GM19467 (cell line): ENCODE measurements around the gene FSD2.
A peak's percentile ranks its signal among the peaks of the same experiment; 100 is the strongest.
"Not testable (repeated sequence)": the region's sequence is repeated elsewhere in the genome, so short reads cannot be mapped to it uniquely, and the experiment has no call there.

Experiments used
- ATAC-seq: cut with Tn5 transposase; IDR thresholded peaks from one replicate; pipeline ENCODE4 v1.9.1; 2021; ENCODE audit warnings: mild to moderate bottlenecking, moderate library complexity; ENCODE audit not compliant: unreplicated experiment

The FSD2 gene

GRCh38 chr15:82830427-82831173 is 24.7 kb upstream of the FSD2 start:
- ATAC-seq, result no peak

GRCh38 chr15:82829234-82829633 is 23.4 kb upstream of the FSD2 start:
- ATAC-seq, result no peak

DNA sequence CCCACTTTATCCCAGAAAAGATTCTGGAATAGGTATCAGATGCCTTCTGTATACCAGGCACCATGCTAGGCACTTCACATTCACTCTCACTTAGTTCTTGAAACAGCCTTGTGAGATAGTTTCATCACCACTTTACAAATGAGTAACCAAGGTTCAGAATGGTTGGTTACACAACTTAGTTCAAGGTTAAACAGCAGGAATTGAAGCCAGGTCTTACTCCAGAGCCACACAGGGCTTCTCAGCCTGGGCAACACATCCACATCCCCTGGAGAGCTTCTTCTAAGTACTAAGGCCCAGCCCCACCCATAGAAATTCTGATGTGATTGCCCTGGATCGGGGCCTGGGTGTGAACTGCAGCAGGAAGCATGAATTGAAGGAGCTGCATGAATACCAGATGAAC is 22.2 kb upstream of the FSD2 start:
- ATAC-seq, result no peak

DNA sequence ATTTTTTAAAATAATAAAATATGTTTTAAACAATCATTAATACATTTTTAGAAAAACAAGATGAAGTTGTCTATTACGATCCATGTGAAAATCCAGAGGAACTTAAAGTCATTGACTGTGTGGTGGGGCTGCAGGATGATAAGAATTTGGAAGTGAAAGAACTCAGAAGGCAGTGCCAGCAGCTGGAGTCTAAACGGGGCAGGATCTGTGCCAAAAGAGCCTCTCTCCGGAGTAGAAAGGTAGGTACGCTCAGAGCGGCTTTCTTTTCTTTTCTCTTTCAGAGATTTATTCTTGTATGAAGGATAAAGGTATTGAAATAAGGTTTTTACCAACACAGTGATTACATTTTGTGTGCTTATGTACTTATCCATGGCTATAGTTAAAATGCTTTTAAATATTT is 17.2 kb upstream of the FSD2 start:
- ATAC-seq, result no peak

- not testable (repeated sequence) for ATAC-seq
These were observed 16.0 kb upstream of the FSD2 start for GRCh38 chr15:82821851-82822250.

GRCh38 chr15:82821396-82821795 is 15.5 kb upstream of the FSD2 start:
- ATAC-seq, result not testable (repeated sequence)

GRCh38 chr15:82820128-82820527 is 14.3 kb upstream of the FSD2 start:
- ATAC-seq, result no peak

- no peak for ATAC-seq
These were observed 7.1 kb upstream of the FSD2 start for GRCh38 chr15:82812994-82813393.

DNA sequence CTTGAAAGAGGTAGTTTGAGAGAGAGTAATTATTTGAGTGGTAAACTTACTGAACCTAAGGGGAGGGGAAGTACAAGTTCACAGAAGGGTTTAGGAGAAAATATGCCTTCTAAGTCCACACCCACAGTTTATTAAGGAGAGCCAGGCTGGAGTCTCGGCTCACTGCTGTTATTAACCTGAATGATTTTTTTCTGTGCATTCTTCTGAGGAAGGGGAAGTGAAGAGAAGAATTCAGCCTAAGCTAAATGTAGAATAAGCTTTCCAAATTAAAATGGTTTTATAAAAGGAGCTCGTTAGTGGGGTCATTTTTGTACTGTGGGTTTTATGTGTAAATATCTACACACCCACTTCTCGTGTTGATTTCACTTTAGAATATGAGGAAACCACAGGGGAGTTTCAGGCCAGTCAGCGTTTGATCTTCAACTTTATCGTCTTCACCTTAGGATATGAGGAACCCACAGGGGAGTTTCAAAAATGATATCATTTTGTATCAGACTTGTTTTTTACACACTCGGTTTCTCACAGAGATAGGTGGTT is 5.1 kb upstream of the FSD2 start:
- ATAC-seq, result no peak

GRCh38 chr15:82810061-82810889 is 4.4 kb upstream of the FSD2 start:
- peak; percentile 13 for ATAC-seq

- ATAC-seq, result peak; percentile 81
These were observed 3.6 kb upstream of the FSD2 start, which contains the start of gene WHAMM for GRCh38 chr15:82809308-82810060. TSS of gene WHAMM (plus strand) at chr15:82809628. CDS start at chr15:82809727, 99 bp downstream.

- no peak for ATAC-seq
These were observed 2.8 kb upstream of the FSD2 start for GRCh38 chr15:82808634-82809041.

DNA sequence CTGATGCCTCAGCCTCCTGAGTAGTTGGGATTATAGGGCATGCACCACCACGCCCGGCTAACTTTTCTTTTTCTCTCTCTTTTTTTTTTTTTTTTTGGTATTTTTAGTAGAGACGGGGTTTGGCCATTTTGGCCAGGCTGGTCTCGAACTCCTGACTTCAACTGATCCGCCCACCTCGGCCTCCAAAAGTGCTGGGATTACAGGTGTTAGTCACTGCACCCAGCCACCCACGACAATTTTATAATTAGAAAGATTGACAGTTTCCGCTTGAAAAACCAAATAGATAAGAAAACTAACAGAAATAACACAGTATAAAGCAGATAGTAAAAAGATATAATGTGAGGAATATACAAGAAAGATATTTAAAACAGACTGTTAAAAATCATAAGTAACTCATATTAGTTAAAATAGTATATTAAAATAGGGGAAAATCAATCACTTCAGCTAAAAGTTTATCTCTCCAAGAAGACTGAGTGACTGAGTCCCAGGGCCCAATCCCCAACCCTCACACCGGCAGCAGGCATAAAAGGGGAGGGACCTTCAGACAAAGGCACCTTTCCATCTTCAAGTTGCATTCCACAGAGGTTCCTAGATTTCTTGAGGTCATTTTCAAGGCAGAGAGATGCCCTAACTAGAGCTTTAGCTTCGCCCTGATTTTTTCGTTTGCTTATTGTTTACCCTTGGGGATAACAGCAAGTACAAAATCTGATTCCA is 2.2 kb upstream of the FSD2 start:
- no peak for ATAC-seq

DNA sequence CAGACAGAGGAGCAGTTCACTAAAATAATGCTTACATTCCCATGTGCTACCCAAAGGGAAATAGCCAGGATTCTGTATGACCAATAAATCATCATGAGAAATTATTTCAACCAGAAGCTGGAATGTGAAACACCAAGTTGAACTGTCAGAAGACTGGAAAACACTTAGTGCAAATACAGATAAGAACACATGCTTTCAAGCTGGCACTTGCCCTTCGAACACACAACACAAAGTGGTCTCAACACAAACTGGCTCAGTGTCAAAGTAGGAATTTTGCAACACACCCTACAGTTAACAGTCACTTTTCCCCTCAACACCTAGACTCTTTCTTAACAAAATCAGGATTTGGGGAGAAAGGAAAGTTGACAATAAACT is 1.3 kb downstream of the FSD2 start:
- ATAC-seq, result no peak

DNA sequence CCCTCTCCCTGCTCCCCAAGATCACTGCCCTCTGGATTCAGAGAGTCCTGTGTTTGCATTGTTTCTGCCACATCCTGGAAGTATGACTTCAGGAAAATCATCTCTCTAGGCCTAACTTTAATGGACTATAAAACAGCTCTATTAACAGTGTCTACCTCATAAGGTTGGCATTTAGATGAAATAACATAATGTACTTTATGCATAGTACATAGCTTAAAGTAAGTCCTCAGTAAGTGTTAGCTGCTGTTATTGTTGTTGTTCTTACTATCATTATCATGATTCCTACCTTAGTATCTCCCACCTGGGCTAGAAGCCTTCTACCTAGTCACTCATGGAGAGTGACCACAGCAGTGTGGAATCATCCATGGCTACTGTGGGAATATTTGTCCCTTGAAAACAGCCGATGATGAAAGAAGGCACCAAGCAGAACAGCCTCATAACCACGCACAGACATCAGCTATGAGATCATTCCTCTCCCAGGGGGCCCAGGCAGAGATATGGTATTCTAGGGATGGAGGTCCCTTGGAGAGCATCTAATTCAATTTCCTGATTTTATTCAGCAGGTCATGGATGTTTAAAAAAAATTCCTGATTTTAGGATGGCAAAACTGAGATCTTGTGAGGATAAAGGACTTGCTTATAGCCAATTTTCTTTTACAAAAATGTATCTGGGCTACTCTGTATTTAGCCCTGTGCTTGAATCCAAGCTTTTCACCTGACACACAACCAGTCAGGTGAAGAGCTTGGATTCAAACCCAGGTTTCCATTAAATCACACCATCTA is 1.9 kb downstream of the FSD2 start:
- no peak for ATAC-seq

- no peak for ATAC-seq
These were observed 3.4 kb downstream of the FSD2 start for GRCh38 chr15:82802497-82802896.

- ATAC-seq, result no peak
These were observed 6.6 kb downstream of the FSD2 start for GRCh38 chr15:82799183-82799841.

- ATAC-seq, result no peak
These were observed 7.2 kb downstream of the FSD2 start for GRCh38 chr15:82798531-82799166.

- ATAC-seq, result no peak
These were observed 7.8 kb downstream of the FSD2 start for GRCh38 chr15:82798104-82798503.
